ENCODE data around the gene LCN6. TPM values are rescaled to one million over a fixed set of nuclear protein-coding genes. Genes with fewer than 3 reads are reported as not detected.
"Not testable (repeated sequence)": the region's sequence is repeated elsewhere in the genome, so short reads cannot be mapped to it uniquely, and the experiment has no call there.

Gene LCN6
- polyA plus RNA-seq, 3 donors from 2014 or later = not detected

DNA sequence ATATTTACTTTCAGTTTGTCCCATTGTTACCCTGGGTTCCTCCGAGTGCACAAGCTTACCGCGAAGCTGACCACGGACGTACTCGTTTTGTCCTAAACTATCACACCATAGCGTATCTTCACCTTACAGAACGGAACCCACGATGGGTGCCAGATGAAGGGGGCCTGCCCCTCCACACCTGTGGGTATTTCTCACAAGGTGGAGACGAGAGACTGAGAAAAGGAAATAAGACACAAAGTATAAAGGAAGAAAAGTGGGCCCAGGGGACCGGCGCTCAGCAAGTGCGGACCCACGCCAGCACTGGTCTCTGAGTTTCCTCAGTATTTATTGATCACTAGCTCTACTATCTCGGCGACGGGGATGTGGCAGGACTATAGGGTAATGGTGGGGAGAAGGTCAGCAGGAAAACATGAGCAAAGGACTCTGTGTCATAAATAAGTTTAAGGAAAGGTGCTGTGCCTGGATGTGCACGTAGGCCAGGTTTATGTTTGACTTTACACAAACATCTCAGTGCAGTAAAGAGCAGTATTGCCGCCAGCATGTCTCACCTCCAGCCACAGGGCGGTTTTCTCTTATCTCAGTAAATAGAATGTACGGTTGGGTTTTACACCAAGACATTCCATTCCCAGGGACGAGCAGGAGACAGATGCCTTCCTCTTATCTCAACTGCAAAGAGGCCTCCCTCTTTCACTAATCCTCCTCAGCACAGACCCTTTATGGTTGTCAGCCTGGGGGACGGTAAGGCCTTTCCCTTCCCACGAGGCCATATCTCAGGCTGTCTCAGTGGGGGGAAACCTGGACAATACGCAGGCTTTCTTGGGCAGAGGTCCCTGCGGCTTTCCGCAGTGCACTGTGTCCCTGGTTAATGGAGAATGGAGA lies 40.6 kb upstream of the LCN6 start:
- Mint-ChIP-seq H3K4me3 (peak overlapping the region; percentile 73 to 80 (median 76)), H3K4me1 (peaks cover 37% of the 10 kb centered on the region in 2 donors), H3K27ac (peak overlapping the region; percentile 83 to 95 (median 88))
- peak; percentile 58 to 63 (median 61) for DNase-seq
- not testable (repeated sequence) for H3K9me3 Mint-ChIP-seq; H3K36me3 Mint-ChIP-seq; H3K27me3 Mint-ChIP-seq (ENCODE audit: low read depth in 3 of 3)

DNA sequence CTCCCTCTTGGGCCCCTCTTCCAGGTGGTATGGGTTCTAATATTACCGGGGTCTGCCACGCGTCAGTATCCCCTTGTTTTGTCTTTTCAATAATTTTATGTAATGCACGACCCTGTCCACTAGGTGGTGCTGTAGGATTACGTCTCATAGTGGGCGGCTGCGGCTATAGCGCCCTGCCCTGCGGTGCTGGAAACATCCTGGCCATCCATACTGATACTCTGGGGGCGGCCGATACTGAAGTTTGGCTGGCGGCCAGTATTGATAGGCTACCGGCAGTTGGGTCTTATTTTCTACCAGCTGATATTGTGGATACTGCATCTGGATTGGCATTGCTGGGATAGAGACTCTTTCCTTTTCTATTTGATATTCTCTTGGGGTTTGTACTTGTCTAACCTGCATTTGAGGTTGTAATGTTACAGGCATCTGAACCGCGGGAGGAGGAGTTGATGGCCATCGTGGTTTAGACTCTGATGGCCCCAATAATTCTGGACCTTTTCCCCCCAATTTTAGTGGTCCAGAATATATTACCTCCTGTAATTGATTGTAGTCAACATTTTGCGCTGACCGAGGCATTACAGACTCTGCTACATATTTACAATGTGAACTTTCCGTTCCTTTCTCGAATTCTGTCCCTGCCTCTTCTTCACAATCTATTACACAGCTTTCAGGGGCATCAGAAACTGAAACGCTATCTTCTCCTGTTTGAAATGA lies 39.5 kb upstream of the LCN6 start:
- no peaks in the 10 kb centered on the region for H3K36me3 Mint-ChIP-seq
- peak; percentile 77 to 81 (median 80) for DNase-seq
- H3K4me3 Mint-ChIP-seq = peak overlapping the region; percentile 73 to 80 (median 76)
- peak overlapping the region; percentile 83 to 95 (median 88) for H3K27ac Mint-ChIP-seq
- peaks cover 0 to 7% (median 2%) of the 10 kb centered on the region in 3 donors for H3K27me3 Mint-ChIP-seq (ENCODE audit: low read depth in 3 of 3)
- peaks cover 32 to 37% of the 10 kb centered on the region in 2 donors for H3K4me1 Mint-ChIP-seq
- no peaks in the 10 kb centered on the region for H3K9me3 Mint-ChIP-seq

DNA sequence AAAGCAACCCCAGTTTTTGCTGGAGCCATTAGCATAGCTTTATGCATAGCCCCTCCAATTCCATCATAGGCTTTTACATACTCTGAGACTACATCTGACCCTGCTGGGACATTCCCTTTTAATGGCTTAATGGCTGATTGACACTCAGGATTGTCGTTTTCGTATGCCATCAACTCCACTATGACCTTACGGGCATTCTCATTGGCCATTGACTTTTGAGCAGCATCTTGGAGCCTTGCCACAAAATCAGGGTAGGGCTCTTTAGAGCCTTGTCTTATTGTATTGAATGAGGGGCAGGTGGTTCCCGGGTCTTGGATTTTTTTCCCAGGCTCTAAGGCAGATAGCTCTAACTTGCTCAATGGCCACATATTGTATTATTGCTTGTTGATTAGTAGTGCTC lies 38.7 kb upstream of the LCN6 start:
- not testable (repeated sequence) for H3K4me3 Mint-ChIP-seq; H3K27me3 Mint-ChIP-seq (ENCODE audit: low read depth in 3 of 3); H3K36me3 Mint-ChIP-seq; DNase-seq; H3K9me3 Mint-ChIP-seq; H3K27ac Mint-ChIP-seq
- peaks cover 28 to 33% of the 10 kb centered on the region in 2 donors for H3K4me1 Mint-ChIP-seq

DNA sequence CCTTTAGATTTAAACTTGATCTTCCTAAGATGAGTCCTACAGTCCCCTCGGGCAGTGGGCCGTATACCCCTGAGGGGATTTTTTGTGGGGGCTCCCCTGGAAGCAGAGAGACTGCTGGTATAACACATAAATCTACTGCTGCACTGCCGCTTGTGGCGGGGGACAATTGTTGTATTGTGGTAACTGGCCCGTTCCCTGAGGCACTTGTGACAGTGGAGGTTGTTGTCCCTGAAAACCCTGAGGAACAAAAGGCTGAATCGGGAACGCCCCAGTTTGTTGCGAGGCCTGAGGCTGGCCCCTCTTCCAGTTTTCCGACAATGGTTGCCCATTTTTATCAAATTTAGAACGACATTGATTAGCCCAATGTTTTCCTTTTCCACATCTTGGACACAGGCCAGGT lies 38.1 kb upstream of the LCN6 start:
- Mint-ChIP-seq H3K27ac (no peak overlapping the region), H3K27me3 (ENCODE audit: low read depth in 3 of 3) (peaks cover 0 to 8% (median 2%) of the 10 kb centered on the region in 3 donors), H3K36me3 (no peaks in the 10 kb centered on the region), H3K9me3 (no peaks in the 10 kb centered on the region), H3K4me1 (peaks cover 26 to 31% of the 10 kb centered on the region in 2 donors), H3K4me3 (no peak overlapping the region)
- DNase-seq = no peak

DNA sequence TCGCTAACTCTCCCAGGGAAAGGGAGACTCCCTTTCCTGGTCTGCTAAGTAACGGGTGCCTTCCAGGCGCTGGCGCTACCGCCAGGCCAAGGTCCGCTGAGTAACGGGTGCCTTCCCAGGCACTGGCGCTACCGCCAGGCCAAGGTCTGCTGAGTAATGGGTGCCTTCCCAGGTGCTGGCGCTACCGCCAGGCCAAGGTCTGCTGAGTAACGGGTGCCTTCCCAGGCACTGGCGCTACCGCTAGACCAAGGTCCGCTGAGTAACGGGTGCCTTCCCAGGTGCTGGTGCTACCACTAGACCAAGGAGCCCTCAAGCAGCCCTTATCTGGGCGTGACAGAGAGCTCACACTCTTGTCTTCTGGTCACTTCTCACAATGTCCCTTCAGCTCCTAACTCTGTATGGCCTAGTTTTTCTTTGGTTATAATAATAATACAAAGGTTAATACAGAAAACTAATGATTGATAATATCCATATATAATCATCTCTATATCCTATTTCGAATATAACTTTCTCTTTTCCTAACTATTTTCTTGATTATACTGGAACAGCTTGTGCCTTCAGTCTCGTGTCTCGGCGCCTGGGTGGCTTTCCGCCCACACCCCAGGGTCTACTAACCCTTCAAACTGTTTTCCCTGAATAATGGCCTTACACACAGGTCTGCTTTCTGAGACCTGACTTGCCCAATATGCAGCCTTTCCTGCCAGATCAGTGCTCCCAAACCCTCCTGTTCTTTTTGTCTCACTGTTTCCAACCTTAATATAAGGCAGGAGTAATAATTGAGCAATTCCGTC lies 37.4 kb upstream of the LCN6 start:
- H3K27ac Mint-ChIP-seq; H3K36me3 Mint-ChIP-seq; DNase-seq; H3K9me3 Mint-ChIP-seq; H3K4me3 Mint-ChIP-seq; H3K27me3 Mint-ChIP-seq (ENCODE audit: low read depth in 3 of 3): not testable (repeated sequence)
- peaks cover 26 to 31% of the 10 kb centered on the region in 2 donors for H3K4me1 Mint-ChIP-seq

DNA sequence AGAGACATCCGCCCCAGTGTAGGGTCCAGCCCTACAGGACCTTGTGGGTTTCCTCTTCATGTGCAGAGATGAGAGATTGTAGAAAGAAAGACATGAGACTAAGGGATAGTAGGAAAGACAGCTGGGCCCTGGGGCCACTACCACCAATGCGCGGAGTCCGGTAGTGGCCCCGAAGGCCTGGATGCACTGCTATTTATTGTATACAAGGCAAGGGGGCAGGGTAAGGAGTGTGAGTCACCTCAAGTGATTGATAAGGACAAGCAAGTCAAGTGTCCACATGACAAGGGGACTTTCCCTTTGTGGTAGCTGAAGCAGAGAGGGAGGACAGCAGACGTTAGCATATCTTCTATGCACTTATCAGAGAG lies 36.7 kb upstream of the LCN6 start:
- H3K4me3 Mint-ChIP-seq = no peak overlapping the region
- peaks cover 22 to 25% of the 10 kb centered on the region in 2 donors for H3K4me1 Mint-ChIP-seq
- peaks cover 2 to 6% (median 3%) of the 10 kb centered on the region in 3 donors for H3K27me3 Mint-ChIP-seq (ENCODE audit: low read depth in 3 of 3)
- peak overlapping the region in 2 of 6 donors; percentile 20 to 36 for H3K27ac Mint-ChIP-seq
- H3K9me3 Mint-ChIP-seq = no peaks in the 10 kb centered on the region
- no peak for DNase-seq
- H3K36me3 Mint-ChIP-seq = no peaks in the 10 kb centered on the region

DNA sequence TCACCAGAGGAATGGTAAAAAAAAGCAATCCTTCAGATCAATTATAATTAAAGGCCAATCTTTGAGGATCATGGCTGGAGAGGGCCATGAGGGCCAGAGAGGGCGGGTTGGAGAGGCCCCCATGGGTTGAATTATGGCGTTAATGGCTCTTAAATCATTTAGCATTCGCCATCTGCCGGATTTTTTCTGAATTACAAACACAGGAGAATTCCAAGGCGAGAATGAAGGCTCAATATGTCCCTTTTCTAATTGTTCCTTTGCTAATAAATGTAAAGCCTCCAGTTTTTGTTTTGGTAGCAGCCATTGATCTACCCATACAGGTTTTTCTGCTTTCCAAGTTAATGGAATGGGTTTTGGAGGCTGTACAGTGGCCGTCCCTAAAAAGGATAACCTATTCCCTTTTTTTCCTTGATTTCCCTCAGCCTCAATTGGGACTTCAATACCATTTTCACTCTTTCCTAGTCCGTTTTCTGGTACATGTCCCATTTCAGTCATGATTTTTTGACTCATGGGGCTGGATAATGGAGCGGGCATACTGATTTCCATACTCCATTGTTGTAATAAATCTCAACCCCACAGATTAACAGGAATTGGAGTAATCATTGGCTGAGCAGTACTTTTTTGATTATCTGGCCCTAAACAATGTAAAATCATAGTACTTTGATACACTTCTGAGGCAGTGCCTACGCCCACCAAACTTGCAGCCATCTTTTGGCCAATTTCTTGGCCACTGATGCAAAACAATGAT lies 36.1 kb upstream of the LCN6 start:
- peaks cover 20 to 22% of the 10 kb centered on the region in 2 donors for H3K4me1 Mint-ChIP-seq
- no peak for DNase-seq
- H3K27me3 Mint-ChIP-seq (ENCODE audit: low read depth in 3 of 3) = peaks cover 2 to 6% (median 5%) of the 10 kb centered on the region in 3 donors
- H3K9me3 Mint-ChIP-seq = no peaks in the 10 kb centered on the region
- H3K4me3 Mint-ChIP-seq = no peak overlapping the region
- H3K27ac Mint-ChIP-seq = no peak overlapping the region
- no peaks in the 10 kb centered on the region for H3K36me3 Mint-ChIP-seq

DNA sequence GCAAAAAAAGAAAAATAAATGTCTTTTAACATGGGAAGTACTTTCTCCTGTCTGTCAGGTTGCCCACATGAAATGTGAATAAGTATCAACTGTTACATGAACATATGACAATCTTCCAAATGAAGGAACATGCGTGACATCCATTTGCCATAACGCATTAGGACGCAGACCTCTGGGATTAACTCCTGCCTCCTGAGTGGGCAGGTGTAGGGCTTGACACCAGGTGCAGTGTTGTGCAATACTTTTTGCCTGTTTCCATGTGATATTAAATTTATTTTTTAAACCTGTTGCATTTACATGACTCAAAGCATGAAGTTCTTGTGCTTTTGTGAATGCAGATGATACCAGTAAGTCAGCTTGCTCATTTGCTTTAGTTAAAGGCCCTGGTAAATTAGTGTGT lies 34.1 kb upstream of the LCN6 start:
- DNase-seq = no peak
- Mint-ChIP-seq H3K9me3 (peaks cover 0 to 2% (median 0%) of the 10 kb centered on the region in 6 donors), H3K4me3 (no peak overlapping the region), H3K36me3 (peaks cover 0 to 3% (median 0%) of the 10 kb centered on the region in 3 donors), H3K4me1 (peaks cover 0 to 2% of the 10 kb centered on the region in 2 donors), H3K27me3 (ENCODE audit: low read depth in 3 of 3) (peaks cover 4 to 8% (median 5%) of the 10 kb centered on the region in 3 donors), H3K27ac (no peak overlapping the region)

DNA sequence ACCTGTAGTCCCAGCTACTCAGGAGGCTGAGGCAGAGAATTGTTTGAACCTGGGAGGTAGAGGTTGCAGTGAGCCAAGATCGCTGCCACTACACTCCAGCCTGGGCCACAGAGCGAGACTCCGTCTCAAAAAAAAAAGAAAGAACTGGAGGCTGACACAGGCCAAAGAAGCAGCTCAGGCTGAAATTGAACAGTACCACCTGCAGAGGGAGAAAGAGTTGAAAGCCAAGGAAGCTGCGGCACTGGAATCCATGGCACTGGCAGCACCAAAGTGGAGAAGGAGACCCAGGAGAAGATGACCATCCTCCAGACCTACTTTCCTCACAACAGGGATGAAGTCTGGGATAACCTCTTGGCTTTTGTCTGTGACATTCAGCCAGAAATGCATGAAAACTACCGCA lies 31.5 kb upstream of the LCN6 start:
- H3K4me1 Mint-ChIP-seq = no peaks in the 10 kb centered on the region
- peaks cover 0 to 3% (median 0%) of the 10 kb centered on the region in 3 donors for H3K36me3 Mint-ChIP-seq
- peaks cover 3 to 10% (median 5%) of the 10 kb centered on the region in 3 donors for H3K27me3 Mint-ChIP-seq (ENCODE audit: low read depth in 3 of 3)
- H3K4me3 Mint-ChIP-seq = no peak overlapping the region
- no peak overlapping the region for H3K27ac Mint-ChIP-seq
- H3K9me3 Mint-ChIP-seq = peaks cover 0 to 2% (median 0%) of the 10 kb centered on the region in 6 donors
- no peak for DNase-seq

DNA sequence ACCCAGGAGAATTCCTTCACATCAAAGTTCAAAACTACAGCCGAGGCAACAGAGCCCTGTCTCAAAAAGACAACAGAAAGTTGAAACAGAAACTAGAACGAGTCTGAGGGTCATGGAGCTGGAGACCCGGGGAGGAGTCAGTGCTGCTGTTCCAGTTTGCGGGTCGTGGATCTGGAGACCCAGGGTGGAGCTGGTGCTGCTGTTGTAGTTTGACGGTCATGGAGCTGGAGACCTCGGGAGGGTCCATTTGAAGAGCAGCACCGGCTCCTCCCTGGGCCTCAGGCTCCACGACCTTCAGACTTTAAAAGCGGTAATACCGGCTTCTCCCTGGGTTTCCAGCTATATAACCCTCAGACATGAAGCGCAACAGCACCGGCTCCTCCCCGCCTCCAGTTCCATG lies 29.0 kb upstream of the LCN6 start:
- Mint-ChIP-seq H3K36me3 (peaks cover 0 to 3% (median 0%) of the 10 kb centered on the region in 3 donors), H3K27ac (no peak overlapping the region), H3K4me1 (no peaks in the 10 kb centered on the region), H3K9me3 (peaks cover 0 to 2% (median 0%) of the 10 kb centered on the region in 6 donors), H3K27me3 (ENCODE audit: low read depth in 3 of 3) (peaks cover 3 to 10% (median 5%) of the 10 kb centered on the region in 3 donors), H3K4me3 (no peak overlapping the region)
- no peak for DNase-seq

DNA sequence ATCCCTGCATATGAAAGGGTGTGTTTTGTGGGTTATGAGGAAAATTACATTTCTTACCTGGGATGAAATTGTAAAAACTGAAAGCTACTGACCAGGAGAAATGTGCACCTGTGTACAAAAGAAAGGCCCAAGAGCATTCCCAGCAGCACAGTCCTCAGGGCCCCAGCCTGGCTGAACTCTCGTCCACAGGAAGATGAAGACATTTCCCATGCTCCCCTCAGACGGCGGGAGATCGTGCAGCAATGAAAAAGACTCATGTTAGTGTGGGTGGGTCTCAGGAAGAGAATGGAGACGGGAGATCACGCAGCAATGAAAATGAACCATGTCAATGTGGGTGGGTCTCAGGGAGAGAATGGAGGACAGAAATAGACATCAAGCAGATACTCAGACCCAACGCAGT lies 28.6 kb upstream of the LCN6 start:
- H3K36me3 Mint-ChIP-seq = peaks cover 0 to 3% (median 0%) of the 10 kb centered on the region in 3 donors
- no peak for DNase-seq
- peaks cover 3 to 10% (median 5%) of the 10 kb centered on the region in 3 donors for H3K27me3 Mint-ChIP-seq (ENCODE audit: low read depth in 3 of 3)
- H3K9me3 Mint-ChIP-seq = peaks cover 0 to 2% (median 0%) of the 10 kb centered on the region in 6 donors
- no peak overlapping the region for H3K4me3 Mint-ChIP-seq
- no peak overlapping the region for H3K27ac Mint-ChIP-seq
- H3K4me1 Mint-ChIP-seq = no peaks in the 10 kb centered on the region

DNA sequence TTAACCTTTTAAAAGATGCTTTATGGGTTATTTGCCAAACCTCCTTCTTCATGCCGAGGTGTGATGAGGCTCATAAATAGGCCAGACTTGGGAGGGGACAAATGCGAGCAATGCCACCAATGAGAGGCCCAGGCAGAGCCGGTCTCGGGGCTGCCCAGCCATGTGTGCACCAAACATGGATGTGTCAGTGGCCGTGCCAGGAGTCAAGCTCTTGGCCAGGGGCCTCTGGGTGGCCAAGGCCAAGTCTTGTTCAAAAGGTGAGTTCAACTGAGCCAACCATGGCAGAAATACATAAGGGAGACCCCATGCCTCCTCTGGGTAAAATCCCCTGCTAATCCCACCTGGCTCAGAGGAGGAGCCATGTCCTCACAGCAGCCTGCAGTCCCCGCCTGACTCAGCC lies 26.9 kb upstream of the LCN6 start:
- Mint-ChIP-seq H3K9me3 (peaks cover 0 to 2% (median 0%) of the 10 kb centered on the region in 6 donors), H3K27me3 (ENCODE audit: low read depth in 3 of 3) (peaks cover 1 to 10% (median 6%) of the 10 kb centered on the region in 3 donors), H3K36me3 (peaks cover 0 to 3% (median 0%) of the 10 kb centered on the region in 3 donors), H3K4me1 (peaks cover 0 to 2% of the 10 kb centered on the region in 2 donors), H3K4me3 (no peak overlapping the region), H3K27ac (peak overlapping the region in 1 of 6 donors; percentile 34)
- DNase-seq = no peak
